Measurements from ENCODE around the gene SLC17A2. TPM values are rescaled to one million over a fixed set of nuclear protein-coding genes. Genes with fewer than 3 reads are reported as not detected.

The SLC17A2 gene
- not detected in 2 replicates for total RNA-seq (2014; rRNA removed; shearing (Covaris generic))

GRCh38 chr6:25930532-25931410 is at the start of gene SLC17A2:
Gene SLC17A2, minus strand, starts transcription at chr6:25930691. Its CDS starts 4,895 bp downstream, at chr6:25925796.
- no peak for DNase-seq (ENCODE audit: low spot score)

GRCh38 chr6:25975923-25976560 is 45.6 kb upstream of the SLC17A2 start:
- no peak for DNase-seq (ENCODE audit: low spot score)

GRCh38 chr6:25973923-25974555 is 43.5 kb upstream of the SLC17A2 start:
- no peak for DNase-seq (ENCODE audit: low spot score)

- no peak for DNase-seq (ENCODE audit: low spot score)
These were observed 42.4 kb upstream of the SLC17A2 start for GRCh38 chr6:25972902-25973301.

- DNase-seq (ENCODE audit: low spot score) = no peak
These were observed 41.6 kb upstream of the SLC17A2 start for GRCh38 chr6:25972128-25972527.

GRCh38 chr6:25971187-25971821 is 40.8 kb upstream of the SLC17A2 start:
- DNase-seq (ENCODE audit: low spot score) = peak; percentile 93

- DNase-seq (ENCODE audit: low spot score) = no peak
These were observed 38.3 kb upstream of the SLC17A2 start for GRCh38 chr6:25968769-25969168.

GRCh38 chr6:25966711-25967110 is 36.2 kb upstream of the SLC17A2 start:
- DNase-seq (ENCODE audit: low spot score) = no peak

- DNase-seq (ENCODE audit: low spot score) = no peak
These were observed 34.6 kb upstream of the SLC17A2 start for GRCh38 chr6:25965058-25965457.

GRCh38 chr6:25963426-25964123 is 33.1 kb upstream of the SLC17A2 start:
- DNase-seq (ENCODE audit: low spot score) = peak; percentile 7

- DNase-seq (ENCODE audit: low spot score) = peak; percentile 88
These were observed 31.9 kb upstream of the SLC17A2 start, which contains the start of gene TRIM38 for GRCh38 chr6:25962149-25963127. Gene TRIM38, plus strand, starts transcription at chr6:25962802. Its CDS starts 3,721 bp downstream, at chr6:25966523.

GRCh38 chr6:25961619-25962148 is 31.2 kb upstream of the SLC17A2 start:
- no peak for DNase-seq (ENCODE audit: low spot score)

GRCh38 chr6:25960734-25961133 is 30.2 kb upstream of the SLC17A2 start:
- no peak for DNase-seq (ENCODE audit: low spot score)

GRCh38 chr6:25959890-25960536 is 29.5 kb upstream of the SLC17A2 start:
- DNase-seq (ENCODE audit: low spot score) = no peak

- DNase-seq (ENCODE audit: low spot score) = no peak
These were observed 28.2 kb upstream of the SLC17A2 start for GRCh38 chr6:25958700-25959162.

- DNase-seq (ENCODE audit: low spot score) = no peak
These were observed 25.7 kb upstream of the SLC17A2 start for GRCh38 chr6:25956226-25956625.

GRCh38 chr6:25954756-25955155 is 24.3 kb upstream of the SLC17A2 start:
- no peak for DNase-seq (ENCODE audit: low spot score)

- DNase-seq (ENCODE audit: low spot score) = no peak
These were observed 23.2 kb upstream of the SLC17A2 start for GRCh38 chr6:25953733-25954132.

- no peak for DNase-seq (ENCODE audit: low spot score)
These were observed 22.0 kb upstream of the SLC17A2 start for GRCh38 chr6:25952535-25952934.
